Left ventricle myocardium inferior (tissue), 1 donor: ENCODE data around the gene HOXD12. TPM values are rescaled to one million over a fixed set of nuclear protein-coding genes. Genes with fewer than 3 reads are reported as not detected.

ENCODE experiments used
- DNase-seq: peaks from one replicate; pipeline ENCODE4 v3.0.0-alpha.2; 2020
- H3K27ac ChIP-seq: fragments of 200-600 bp; replicated peaks from 2 replicates; pipeline ENCODE4 v1.8.0; 2021
- H3K27me3 ChIP-seq: fragments of 200-600 bp; 2 replicates; pipeline ENCODE4 v1.8.0; 2021; ENCODE audit warnings: low read depth
- H3K36me3 ChIP-seq: fragments of 200-600 bp; 2 replicates; pipeline ENCODE4 v1.8.0; 2021
- H3K4me1 ChIP-seq: fragments of 200-600 bp; 2 replicates; pipeline ENCODE4 v1.8.0; 2021
- H3K4me3 ChIP-seq: fragments of 200-600 bp; 2 replicates; pipeline ENCODE4 v1.8.0; 2021; ENCODE audit warnings: mild to moderate bottlenecking, moderate library complexity
- H3K9me3 ChIP-seq: fragments of 200-600 bp; replicated peaks from 2 replicates; pipeline ENCODE4 v1.8.0; 2021
- CTCF ChIP-seq: fragments of 200-600 bp; IDR thresholded peaks from 2 replicates; pipeline ENCODE4 v1.8.0; 2021; ENCODE audit warnings: antibody characterized with exemption, mild to moderate bottlenecking, borderline replicate concordance
- intact Hi-C: fragments of 100-400 bp; cut with micrococcal nuclease; formaldehyde crosslinking; loops from one replicate; pipeline ENCODE4 v1.11.0; 2022
- total RNA-seq: library from RNA; stranded (reverse); fragmentation: NEBNext Ultra II Directional; extraction: Animal tissue kit (Norgen Biotek cat#: 25700); gene quantifications from one replicate; pipeline ENCODE4 v1.2.1, GENCODE V29; 2021
- donor health status: DM: no; HTN: yes; CAD: no; lungs with severe emphysema.

HOXD12 gene
- total RNA-seq, 1 donor from 2014 or later, result not detected

GRCh38 chr2:176079831-176080539 lies 19.6 kb upstream of the HOXD12 start:
- Histone ChIP-seq H3K4me1 (peaks cover 39% of the 10 kb centered on the region), H3K4me3 (peak overlapping the region; percentile 50), H3K27ac (no peak overlapping the region), H3K36me3 (no peaks in the 10 kb centered on the region), H3K9me3 (peaks cover 6% of the 10 kb centered on the region), H3K27me3 (peaks cover 100% of the 10 kb centered on the region)
- intact Hi-C loops, result no loop called here
- TF ChIP-seq CTCF, result peak; percentile 69
- no peak for DNase-seq

DNA sequence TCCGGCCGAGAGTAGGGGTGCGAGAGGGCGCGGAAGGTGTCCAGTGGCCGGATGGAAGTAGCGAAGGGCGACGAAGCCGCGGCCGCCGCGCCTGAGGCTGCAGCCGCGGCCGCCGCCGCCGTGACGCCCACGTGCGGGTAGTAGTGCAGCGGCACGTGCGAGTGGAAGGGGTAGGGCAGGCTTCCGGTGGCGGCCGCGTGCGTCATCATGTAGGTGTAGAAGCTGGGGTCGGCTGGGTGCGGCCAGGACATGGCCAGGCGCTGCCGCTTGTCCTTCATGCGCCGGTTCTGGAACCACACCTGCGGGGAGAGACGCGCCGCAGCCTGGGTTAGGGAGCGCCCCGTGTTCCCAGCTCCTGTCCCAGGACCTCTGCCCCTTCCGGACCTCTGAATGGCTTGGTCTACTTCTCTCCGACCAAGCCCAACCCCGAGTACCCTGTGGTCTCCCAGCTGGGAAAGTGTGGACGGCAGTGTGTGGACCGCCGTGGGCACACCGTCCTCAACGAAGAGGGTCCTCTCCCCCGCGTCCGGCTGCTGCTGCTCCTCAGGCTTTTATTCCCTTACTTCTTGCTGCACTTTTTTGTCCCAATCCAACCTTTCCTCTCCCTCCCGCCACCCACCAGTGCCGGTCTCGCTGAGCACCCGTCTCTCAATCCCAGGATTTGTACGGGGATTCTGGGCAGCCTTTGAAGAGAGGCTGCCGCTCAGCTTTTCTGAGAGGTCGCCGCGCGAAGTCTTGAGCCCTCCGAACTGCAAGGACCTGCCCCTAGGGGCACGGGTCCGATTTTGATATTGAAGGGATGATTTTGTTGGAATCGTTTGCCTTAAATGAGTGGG lies 18.8 kb upstream of the HOXD12 start:
- no peak for TF ChIP-seq CTCF
- Histone ChIP-seq H3K4me3 (peak overlapping the region; percentile 50), H3K4me1 (peaks cover 47% of the 10 kb centered on the region), H3K27me3 (peaks cover 100% of the 10 kb centered on the region), H3K36me3 (no peaks in the 10 kb centered on the region), H3K27ac (no peak overlapping the region), H3K9me3 (peaks cover 6% of the 10 kb centered on the region)
- intact Hi-C loops, result no loop called here
- DNase-seq, result no peak

DNA sequence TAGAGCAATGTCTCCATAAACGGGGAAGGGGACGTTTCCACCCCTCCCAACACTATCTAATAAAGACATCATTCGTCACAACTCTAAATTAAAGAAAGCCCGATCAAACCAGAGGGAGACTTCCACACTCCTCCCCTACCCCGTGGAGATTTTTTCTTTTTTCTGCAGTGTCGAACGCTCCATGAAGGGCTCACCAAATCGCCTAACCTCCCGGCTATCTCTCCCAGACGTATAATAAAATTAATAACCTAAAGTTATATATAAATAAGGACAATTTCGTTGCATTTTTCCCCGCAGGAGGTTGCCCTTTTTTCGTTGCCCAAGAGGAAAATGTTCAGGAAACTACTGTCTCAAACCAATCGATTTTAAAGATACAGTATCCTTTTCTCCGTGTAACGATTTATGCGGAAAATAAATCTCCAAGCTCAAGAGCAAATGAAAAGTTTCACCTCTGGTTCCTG lies 18.2 kb upstream of the HOXD12 start:
- Histone ChIP-seq H3K36me3 (no peaks in the 10 kb centered on the region), H3K27me3 (peaks cover 100% of the 10 kb centered on the region), H3K4me3 (no peak overlapping the region), H3K27ac (no peak overlapping the region), H3K9me3 (peaks cover 6% of the 10 kb centered on the region), H3K4me1 (peaks cover 53% of the 10 kb centered on the region)
- no peak for TF ChIP-seq CTCF
- intact Hi-C loops, result no loop called here
- DNase-seq, result no peak

- peaks cover 100% of the 10 kb centered on the region for H3K27me3 ChIP-seq
- no peaks in the 10 kb centered on the region for H3K36me3 ChIP-seq
- peaks cover 6% of the 10 kb centered on the region for H3K9me3 ChIP-seq
- TF ChIP-seq CTCF, result no peak
- H3K27ac ChIP-seq, result no peak overlapping the region
- peaks cover 54% of the 10 kb centered on the region for H3K4me1 ChIP-seq
- intact Hi-C loops, result no loop called here
- H3K4me3 ChIP-seq, result no peak overlapping the region
- no peak for DNase-seq
Measured at GRCh38 chr2:176081837-176082524, 17.6 kb upstream of the HOXD12 start.

- intact Hi-C loops, result no loop called here
- DNase-seq, result no peak
- no peak for TF ChIP-seq CTCF
- H3K27me3 ChIP-seq, result peaks cover 100% of the 10 kb centered on the region
- H3K4me3 ChIP-seq, result no peak overlapping the region
- no peaks in the 10 kb centered on the region for H3K36me3 ChIP-seq
- H3K4me1 ChIP-seq, result peaks cover 54% of the 10 kb centered on the region
- peaks cover 6% of the 10 kb centered on the region for H3K9me3 ChIP-seq
- H3K27ac ChIP-seq, result no peak overlapping the region
Measured at GRCh38 chr2:176082525-176082823, 17.1 kb upstream of the HOXD12 start.
